IPS-18c (cell line): Measurements from ENCODE around the gene PATJ.

ENCODE experiments used
- H3K4me3 ChIP-seq: 2 replicates; pipeline ENCODE4 v1.7.0; 2013; ENCODE audit warnings: low read depth, mild to moderate bottlenecking, low read length, moderate library complexity; ENCODE audit not compliant: insufficient read depth
- H3K9me3 ChIP-seq: one replicate; pipeline ENCODE4 v1.6.1; 2013; ENCODE audit warnings: mild to moderate bottlenecking, low read length, moderate library complexity; ENCODE audit not compliant: control insufficient read depth, insufficient read depth

PATJ gene

GRCh38 chr1:62034790-62035189 is 292.5 kb downstream of the PATJ start:
- no peaks in the 10 kb centered on the region for H3K9me3 ChIP-seq
- H3K4me3 ChIP-seq = no peak overlapping the region

DNA sequence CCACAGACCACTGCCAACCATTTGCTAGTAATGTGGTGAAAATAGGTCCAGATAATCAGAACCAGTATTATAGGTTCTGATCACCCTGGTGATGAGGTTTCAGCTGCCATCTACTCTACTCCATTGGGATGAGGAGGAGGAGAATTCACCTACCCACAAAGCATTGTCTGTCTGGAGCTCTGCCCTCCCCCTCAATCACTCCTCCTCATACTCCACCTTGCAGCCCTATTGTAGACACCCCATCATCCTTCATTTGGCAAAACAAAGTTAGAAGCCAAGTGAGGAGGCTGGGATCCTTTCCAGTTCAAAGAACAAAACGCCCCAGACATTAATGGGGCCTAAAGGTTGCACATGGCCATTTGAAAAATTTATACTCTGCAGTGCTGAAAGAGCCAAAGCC is 295.0 kb downstream of the PATJ start:
- Histone ChIP-seq H3K4me3 (no peak overlapping the region), H3K9me3 (no peaks in the 10 kb centered on the region)

GRCh38 chr1:62038594-62039284 is 296.5 kb downstream of the PATJ start:
- no peak overlapping the region for H3K4me3 ChIP-seq
- no peaks in the 10 kb centered on the region for H3K9me3 ChIP-seq

DNA sequence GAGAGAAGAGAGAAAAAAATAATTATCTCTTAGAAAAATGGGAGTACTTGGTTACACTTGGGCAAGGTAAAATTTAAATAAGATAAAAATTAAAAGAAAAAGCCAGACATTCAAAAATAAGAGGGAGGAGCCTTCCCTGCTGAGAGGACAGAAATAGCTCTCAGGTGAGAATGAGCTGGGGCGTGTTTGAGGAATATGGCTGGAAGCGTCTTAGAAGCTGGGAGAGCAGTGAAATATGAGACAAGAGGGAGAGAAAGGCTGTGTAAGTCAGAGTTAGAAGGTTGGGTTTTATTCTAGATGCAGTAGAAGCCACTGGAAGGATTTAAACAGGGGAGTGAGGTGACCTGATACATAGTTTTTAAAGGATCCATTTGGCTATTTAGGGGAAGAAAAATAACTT is 298.2 kb downstream of the PATJ start:
- Histone ChIP-seq H3K4me3 (no peak overlapping the region), H3K9me3 (no peaks in the 10 kb centered on the region)

DNA sequence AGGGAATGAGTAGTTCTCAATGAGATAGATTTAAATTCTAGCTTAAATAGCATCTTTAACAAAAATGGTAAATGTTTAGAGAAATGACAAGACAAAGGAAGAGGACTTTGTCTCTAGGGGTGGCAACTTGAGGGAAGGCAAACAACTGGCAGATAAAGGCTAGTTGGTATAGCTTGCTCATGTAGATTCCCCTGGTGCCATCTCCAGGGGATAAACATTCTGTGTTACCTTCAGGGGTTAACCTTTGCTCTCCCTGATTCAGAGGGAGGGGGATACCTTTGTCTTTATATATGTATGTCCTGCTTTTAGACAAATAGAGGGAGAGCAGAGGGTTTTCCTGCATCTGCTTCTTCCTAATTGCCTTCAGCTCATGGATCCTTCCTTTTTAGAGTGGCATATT is 298.7 kb downstream of the PATJ start:
- Histone ChIP-seq H3K4me3 (no peak overlapping the region), H3K9me3 (no peaks in the 10 kb centered on the region)

GRCh38 chr1:62043154-62043553 is 300.9 kb downstream of the PATJ start:
- Histone ChIP-seq H3K4me3 (no peak overlapping the region), H3K9me3 (no peaks in the 10 kb centered on the region)

DNA sequence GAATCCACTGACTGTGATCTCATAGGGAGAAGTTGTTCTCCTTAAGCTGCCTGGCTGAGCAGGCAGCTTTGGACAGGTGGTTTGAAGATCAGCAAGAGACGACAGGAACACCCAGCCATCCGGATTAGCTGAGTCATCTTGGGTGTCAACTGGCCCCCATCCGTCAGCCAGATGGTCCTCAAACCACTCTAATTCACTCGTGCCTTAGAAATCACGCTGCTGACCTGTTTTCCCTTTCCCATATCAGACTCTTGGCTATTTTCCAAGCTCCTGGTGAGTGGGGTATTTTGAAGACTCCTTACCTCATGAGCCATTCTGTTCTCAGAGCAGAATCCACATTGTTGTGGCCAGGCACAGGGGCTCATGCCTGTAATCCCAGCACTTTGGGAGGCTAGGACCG is 303.3 kb downstream of the PATJ start:
- H3K4me3 ChIP-seq = no peak overlapping the region
- H3K9me3 ChIP-seq = no peaks in the 10 kb centered on the region

- Histone ChIP-seq H3K4me3 (no peak overlapping the region), H3K9me3 (no peaks in the 10 kb centered on the region)
Observed at GRCh38 chr1:62046927-62047326, 304.6 kb downstream of the PATJ start.

DNA sequence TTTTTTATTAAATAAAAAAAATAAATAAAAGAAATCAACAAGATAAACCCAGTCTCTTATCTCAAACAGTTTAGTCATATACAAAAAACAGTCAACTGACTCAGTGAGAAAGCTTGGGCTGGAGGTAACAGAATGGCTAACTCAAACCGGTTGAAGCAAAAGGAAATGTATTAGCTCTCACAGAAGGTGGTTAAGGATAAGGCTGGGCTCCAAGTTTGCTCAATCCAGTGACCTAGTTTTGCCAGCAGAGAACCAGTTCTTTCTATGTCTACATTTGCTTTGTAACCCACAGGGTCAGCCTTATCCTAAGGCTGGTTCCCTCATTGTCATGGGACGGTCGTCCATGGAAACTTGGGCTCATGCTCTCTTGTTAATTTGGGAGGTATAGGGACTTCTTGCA is 307.9 kb downstream of the PATJ start:
- no peak overlapping the region for H3K4me3 ChIP-seq
- H3K9me3 ChIP-seq = no peaks in the 10 kb centered on the region

DNA sequence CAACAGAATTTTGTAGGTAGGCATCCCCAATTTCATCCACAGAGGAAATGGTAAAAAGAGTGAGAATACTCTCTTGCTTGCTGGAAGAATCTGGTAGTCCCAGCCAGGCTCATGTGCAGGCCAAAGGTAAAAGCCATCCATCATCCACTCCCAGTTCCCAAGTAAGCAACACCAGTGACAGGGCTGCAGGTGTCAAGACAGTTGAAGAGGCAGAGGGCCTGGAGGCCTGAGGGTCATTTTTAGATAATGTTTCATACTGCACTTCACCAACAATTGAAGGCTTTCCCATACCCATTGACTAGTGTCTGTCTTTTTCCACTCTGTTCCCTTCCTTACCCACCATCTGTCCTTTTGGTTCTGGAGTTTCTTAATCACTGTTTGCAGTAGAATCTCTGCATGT is 310.7 kb downstream of the PATJ start:
- Histone ChIP-seq H3K9me3 (no peaks in the 10 kb centered on the region), H3K4me3 (no peak overlapping the region)

DNA sequence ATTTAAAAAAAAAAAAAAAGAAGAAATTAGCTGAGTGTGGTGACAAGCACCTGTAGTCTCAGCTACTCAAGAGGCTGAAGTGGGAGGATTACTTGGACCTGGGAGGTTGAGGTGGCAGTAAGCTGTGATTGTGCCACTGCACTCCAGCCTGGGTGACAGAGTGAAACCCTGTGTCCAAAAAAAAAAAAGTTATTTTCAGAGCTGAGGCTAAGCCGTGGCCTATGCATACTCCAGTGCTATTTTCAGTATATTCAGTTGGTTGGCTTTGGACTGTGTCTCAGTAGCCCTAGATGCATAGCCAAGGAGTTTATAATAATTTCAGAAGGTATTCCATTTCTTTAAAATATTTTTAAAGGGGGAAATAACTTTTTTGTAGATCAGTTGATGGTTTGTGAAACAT is 311.9 kb downstream of the PATJ start:
- no peak overlapping the region for H3K4me3 ChIP-seq

DNA sequence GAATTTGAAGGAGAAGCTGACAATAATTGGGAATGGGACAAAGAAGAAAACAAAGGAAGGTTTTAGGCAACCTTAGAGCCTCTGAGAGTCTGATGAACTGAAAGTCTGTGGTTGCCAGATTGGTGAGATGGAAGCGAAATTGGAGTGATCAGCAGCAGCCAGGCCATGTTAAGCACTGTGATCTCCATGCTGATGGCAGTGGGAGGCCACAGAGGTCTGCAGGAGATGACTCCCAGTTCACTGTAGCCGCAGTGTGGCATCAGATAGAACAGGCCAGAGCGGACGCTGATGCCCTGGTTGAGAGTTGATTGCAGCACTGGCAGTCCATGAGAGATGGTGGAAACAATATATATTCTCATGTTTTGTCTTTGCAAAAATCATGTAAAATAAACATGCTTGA is 314.9 kb downstream of the PATJ start:
- no peaks in the 10 kb centered on the region for H3K9me3 ChIP-seq
- H3K4me3 ChIP-seq = no peak overlapping the region

More for the DNA sequence above, 311.9 kb downstream of the PATJ start:
- no peaks in the 10 kb centered on the region for H3K9me3 ChIP-seq

DNA sequence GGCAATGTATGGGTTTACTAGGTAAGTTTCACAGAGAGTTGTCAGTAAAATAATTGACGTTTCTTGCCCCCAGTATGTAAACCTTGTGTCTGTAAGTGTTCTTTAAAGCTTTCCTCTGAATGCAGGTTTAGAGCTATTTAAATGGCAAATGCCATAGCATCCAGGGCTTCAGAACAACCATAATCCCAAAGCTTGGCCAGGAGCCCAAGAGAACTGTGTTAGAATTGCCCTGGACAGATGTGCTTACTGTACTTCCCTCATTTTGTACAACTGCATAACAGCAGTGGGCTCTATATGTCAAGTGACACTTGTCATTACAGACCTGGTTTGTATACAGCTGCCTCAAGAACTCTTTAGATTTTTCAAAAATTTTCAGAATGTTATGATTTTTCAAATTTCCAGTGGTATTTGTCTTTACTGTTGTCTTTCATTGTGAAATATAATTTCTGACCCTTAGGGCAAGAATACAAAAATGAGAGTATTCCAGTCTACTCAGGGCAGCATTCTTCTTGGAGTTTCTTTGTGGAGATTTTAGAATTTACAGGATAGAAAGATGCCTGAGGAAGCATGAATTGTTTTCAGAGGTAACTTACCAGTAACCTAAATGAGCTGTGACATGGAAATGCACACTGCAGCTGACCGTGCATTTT is 315.5 kb downstream of the PATJ start:
- Histone ChIP-seq H3K9me3 (no peaks in the 10 kb centered on the region), H3K4me3 (no peak overlapping the region)

GRCh38 chr1:62058956-62059355 is 316.7 kb downstream of the PATJ start:
- no peak overlapping the region for H3K4me3 ChIP-seq
- H3K9me3 ChIP-seq = no peaks in the 10 kb centered on the region

DNA sequence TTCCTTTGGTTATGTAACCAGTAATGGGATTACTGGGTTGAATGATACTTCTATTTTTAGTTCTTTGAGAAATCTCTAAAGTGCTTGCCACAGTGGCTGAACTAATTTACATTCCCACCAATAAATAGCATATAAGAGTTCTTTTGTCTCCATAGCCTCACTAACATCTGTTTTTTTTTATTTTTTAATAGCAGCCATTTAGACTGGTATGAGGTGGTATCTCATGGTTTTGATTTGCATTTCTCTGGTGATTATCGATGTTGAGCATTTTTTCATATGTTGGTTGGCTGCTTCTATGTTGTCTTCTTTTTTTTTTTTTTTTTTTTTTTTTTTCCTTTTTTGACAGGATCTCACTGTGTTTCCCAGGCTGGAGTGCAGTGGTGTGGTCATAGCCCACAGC is 319.8 kb downstream of the PATJ start:
- H3K9me3 ChIP-seq = no peaks in the 10 kb centered on the region
- no peak overlapping the region for H3K4me3 ChIP-seq

DNA sequence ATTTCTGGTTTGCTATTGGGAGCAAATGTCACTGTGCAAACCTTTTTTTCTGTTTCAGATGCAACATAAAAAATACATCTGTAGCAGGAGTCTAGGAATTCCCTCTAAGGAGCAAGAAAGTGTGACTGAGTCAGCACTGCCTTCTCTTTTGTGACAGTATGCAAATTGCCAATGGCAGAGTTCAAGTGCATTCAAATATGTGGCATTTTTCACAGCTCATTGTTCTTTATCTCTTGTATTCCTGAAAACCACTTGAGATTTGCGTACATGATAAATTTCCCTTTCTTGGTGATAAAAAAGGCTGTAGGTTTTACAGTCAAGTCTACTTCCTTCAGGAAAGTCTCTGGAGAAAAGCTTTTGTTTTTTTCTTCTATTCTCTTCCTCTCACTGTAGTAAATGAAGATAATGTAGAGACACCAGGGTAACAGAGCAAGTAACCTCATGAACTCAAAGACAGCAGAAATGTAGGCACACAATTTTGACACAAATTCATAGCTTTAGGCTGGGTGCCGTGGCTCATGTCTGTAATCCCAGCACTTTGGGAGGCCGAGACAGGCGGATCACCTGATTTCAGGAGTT is 322.6 kb downstream of the PATJ start:
- Histone ChIP-seq H3K9me3 (no peaks in the 10 kb centered on the region), H3K4me3 (no peak overlapping the region)

DNA sequence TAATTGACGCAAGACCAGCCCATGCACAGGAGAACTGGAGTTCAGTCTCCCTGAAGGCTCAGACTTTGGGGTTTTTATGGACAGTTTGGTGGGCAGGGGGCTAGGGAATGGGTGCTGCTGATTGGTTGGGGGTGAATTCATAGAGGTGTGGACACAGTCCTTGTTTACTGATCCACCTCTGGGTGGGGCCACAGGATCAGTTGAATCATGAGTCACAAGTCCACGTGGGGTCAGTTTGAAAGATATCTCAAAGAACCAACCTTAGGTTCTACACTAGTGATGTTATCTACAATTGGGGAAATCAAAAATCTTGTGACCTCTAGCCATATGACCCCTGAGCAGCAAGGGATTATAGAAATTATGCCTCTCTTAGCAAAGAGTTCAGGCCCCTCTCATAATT is 324.4 kb downstream of the PATJ start:
- H3K4me3 ChIP-seq = peak overlapping the region; percentile 17; the same call in 1 of the 2 replicates

GRCh38 chr1:62068416-62068843 is 326.1 kb downstream of the PATJ start:
- Histone ChIP-seq H3K4me3 (no peak overlapping the region), H3K9me3 (no peaks in the 10 kb centered on the region)

More for the DNA sequence above, 324.4 kb downstream of the PATJ start:
- no peaks in the 10 kb centered on the region for H3K9me3 ChIP-seq
